GM18870 (cell line): ENCODE results near the gene EPC1.

Experiments used
- ATAC-seq: cut with Tn5 transposase; IDR thresholded peaks from one replicate; pipeline ENCODE4 v1.9.1; 2021; ENCODE audit warnings: moderate library complexity; ENCODE audit not compliant: unreplicated experiment

EPC1 gene

DNA sequence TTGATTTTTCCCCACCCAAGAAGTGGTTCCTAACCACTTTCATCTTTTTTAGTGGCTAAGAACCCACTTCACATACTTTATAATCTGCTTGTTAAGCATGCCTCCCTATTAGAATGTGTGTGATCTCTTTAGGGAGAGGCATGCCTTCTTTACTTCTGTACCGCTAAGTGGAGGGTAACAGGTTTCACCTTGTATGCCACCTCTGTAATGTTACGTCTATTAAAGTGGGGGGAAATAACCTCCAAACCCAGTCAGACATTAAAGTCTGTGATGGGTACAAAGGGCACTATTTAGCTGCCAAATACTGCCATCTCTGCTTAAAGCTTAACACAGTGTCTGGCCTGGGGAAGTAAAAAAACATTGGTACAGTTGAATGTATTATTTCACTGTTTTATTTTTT lies 51.9 kb downstream of the EPC1 start:
- ATAC-seq, result no peak

- no peak for ATAC-seq
These were observed 53.4 kb downstream of the EPC1 start for GRCh38 chr10:32293581-32293980.

DNA sequence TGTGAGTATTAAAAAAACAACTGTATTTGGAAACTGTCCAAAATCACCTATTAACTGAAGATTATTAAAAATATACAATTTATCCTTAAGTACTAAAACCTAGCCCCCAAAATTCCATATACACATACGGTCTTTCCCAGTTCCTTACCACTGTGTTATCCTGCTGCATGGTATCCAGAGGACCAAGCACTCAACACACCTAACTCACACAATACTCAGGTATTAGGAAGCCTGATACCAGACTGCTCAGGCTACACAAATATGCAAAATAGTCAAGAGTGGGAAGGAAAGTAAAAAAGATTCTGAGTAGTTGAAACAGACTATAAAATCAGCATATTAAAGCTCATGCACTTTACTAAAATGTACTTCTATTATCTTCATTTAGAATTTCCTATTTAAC lies 67.2 kb downstream of the EPC1 start:
- no peak for ATAC-seq

GRCh38 chr10:32273336-32273735 lies 73.6 kb downstream of the EPC1 start:
- ATAC-seq, result no peak

DNA sequence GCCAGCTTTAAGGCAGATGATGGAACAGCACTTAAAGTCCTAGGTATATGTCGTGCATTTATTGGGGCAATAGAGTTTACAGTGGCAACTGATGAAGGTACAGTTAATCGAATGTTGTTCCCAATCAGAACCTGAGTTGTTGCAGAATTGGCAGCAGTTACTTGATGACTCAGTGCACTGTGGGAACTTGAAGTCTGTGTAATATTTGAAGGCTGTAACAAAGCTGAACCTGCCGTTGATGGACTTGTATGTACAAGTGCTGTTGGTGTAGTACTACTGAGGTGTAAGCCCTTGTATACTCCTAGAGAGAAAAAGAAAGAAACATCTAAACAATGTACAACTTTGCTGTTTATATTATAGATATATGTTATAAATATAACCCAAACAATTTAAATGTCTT lies 75.3 kb downstream of the EPC1 start:
- no peak for ATAC-seq

GRCh38 chr10:32269343-32270100 lies 77.4 kb downstream of the EPC1 start:
- no peak for ATAC-seq

DNA sequence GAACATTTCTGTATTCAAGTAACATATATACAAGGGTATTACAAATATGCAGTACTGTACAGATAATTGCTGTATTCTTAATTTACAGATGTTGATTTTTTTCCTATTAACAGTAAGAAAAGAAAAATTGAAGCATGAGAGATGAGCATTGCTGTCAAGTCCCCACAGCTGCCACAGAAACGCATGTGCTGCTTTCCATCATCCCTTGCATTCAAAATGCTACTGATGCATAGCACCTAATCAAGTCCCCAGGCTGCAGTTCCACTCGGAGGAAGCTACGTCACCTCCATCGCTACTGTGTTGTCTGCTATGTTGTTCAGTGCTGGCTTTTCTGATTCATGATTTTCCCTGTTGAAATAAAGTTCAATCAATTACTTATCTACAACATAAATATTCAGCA lies 78.2 kb downstream of the EPC1 start:
- no peak for ATAC-seq

DNA sequence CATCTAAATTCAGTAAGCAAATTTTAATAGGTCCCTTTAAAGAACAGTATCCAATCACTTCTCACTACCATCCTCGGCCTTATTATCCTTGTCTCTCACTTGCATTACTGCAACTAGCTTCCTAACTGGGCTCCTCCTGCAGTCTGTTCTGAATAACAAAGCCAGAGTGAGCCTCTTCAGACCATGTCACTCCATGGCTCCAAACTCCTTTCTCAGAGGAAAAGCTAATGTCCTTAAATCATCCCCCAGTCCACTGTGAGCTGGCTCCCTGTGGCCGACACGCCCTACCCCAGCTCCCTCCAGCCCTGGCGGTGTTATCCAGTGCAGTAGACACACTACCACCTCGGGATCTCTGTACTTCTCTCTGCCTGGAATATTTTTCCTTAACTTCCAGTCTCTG lies 80.0 kb downstream of the EPC1 start:
- no peak for ATAC-seq

DNA sequence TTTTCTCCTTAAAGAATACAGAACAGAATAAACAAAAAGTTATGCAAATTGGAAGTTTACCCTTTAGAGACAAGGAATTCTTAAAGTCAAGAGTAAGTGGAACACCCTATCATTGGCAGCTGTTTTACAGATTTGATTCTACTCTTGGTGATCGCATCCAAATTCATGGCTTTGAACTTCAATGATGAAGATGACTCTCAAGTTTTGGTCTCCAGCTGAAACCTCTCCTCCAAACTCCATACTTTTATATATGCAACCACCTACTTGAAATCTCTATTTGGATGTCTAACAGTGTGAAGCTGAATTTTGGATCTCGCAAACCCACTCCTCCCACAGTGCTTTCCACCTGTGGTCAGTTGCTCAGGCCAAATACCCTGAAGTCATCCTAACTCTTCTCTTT lies 80.4 kb downstream of the EPC1 start:
- ATAC-seq, result no peak

DNA sequence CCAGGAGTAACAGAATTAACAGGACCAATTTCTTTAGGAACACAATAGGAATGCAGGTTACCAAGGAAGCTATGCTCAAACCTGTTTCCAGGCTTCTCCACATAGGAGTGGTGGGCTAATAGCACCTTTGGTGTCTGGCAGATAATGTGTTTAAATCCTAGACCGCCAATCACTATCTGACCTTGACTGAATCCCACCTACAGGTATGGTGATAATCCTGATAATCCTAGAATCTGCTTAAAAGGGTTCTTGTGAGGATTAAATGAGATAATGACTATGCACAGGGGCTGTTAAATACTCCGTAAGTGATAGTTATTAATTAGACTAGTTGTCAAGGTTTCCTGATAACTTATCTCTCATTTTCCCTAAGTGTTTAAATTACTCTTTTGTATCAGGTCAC lies 81.2 kb downstream of the EPC1 start:
- no peak for ATAC-seq

GRCh38 chr10:32263300-32263699 lies 83.7 kb downstream of the EPC1 start:
- ATAC-seq, result no peak

GRCh38 chr10:32259551-32259950 lies 87.4 kb downstream of the EPC1 start:
- no peak for ATAC-seq

GRCh38 chr10:32256613-32257437 lies 90.1 kb downstream of the EPC1 start:
- no peak for ATAC-seq

DNA sequence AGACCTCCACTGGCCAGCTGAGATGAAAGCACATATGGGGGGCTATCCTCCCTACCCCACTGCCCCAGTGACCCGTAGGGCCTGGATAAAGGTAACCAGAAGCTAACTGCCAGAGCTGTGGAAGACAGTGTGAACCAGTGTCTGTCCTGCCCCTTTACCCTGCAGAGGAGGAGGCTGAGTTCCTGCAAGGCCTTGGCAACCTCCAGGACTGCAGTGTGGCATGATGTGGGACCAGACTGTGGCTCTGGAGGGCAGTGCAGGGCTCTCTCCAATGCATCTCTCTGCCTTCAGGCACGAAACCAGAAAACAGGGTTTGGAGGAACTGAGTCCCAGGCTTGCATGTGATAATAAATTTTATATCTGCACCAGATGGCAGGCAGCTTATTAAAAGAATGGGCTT lies 93.1 kb downstream of the EPC1 start:
- no peak for ATAC-seq

GRCh38 chr10:32253276-32253675 lies 93.7 kb downstream of the EPC1 start:
- no peak for ATAC-seq

DNA sequence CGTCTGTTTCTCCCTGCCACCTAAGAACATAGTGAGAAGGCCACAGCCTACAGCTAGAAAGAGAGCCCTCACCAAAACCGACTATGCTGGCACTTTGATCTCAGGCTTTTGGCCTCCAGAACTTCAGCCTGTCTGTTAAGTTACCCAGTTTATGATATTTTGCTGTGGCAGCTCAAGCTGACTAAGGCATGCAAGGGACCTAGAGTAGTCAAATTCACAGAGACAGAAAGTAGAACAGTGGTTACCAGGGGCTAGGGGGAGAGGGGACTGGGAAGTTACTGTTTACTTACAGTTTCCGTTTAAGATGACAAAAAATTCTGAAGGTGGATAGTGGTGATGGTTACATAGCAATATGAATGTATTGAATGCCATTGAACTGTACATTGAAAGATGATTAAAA lies 96.5 kb downstream of the EPC1 start:
- ATAC-seq, result peak; percentile 50

DNA sequence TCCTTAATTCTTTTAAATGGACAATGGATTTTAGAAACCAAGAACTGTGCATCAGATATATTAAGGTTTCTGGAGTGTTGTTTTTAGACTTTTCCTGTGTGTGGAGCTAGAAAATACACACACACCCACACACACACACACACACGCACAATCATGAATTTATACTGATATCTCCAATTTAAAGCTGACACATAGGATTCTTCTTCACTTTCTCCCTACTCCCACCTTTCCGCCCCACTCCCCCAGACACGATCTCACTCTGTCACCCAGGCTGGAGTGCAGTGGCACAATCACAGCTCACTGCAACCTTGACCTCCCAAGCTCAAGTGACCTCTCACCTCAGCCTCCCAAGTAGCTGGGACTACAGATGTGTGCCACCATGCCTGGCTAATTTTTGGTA lies 100.3 kb downstream of the EPC1 start:
- ATAC-seq, result no peak

GRCh38 chr10:32245760-32246159 lies 101.2 kb downstream of the EPC1 start:
- ATAC-seq, result no peak

- ATAC-seq, result peak; percentile 68
These were observed 102.3 kb downstream of the EPC1 start for GRCh38 chr10:32244421-32245207.

DNA sequence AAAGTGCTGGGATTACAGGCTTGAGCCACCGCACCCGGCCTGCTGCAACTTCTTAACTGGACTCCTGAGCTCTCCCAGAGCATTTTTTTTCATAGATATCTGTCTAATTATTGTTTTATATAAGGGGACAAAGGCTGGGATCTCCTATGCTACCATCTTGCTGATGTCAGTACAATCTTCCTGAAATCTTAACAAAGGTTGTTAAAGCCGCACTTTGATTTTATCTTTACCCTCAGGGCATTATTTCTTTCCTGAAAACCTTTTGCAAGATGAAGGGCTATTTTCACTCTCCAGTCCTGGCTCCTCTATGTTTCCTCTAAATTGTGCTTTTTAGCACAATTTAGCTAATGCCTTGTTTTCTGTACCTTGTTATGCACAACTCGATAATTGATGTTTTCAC lies 102.9 kb downstream of the EPC1 start:
- no peak for ATAC-seq

DNA sequence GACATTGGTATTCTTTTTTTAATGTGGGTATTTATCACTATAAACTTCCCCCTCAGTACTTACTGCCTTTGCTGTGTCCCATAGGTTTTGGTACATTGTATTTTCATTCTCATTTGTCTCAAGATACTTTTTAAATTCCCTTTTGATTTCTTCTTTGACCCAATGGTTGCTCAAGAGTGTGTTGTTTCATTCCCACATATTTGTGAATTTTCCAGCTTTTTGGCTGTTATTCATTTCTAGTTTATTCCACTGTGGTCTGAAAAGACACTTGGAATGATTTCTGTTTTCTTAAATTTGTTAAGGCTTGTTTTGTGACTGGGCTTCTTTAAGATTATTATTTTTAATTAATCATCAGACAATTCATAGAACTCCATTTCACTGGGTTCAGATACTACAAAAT lies 105.0 kb downstream of the EPC1 start:
- ATAC-seq, result no peak

DNA sequence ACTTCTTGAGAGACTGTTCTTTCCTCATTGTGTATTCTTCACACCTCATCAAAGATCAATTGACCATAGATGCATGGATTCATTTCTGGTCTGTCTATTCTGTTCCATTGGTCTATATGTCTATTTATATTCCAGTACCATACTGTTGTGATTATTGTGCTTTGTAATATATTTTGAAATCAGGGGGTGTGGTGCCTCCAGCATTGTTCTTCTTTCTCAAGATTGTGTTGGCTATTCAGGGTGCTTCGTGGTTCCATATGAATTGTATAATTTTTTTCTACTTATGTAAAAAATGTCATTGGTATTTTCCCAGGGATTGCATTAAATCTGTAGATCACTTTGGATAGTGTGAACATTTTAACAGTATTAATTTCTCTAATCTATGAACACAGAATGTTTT lies 106.5 kb downstream of the EPC1 start:
- ATAC-seq, result no peak
